Tibial nerve (tissue), 4 donors: Measurements from ENCODE around the gene TSPYL4. TPM values are rescaled to one million over a fixed set of nuclear protein-coding genes. Genes with fewer than 3 reads are reported as not detected.
"Not testable (repeated sequence)": the region's sequence is repeated elsewhere in the genome, so short reads cannot be mapped to it uniquely, and the experiment has no call there.

Source experiments
- DNase-seq, 2 donors: peaks; one replicate each; pipeline ENCODE4 v3.0.0-alpha.2; 2019; ENCODE audit warnings: low spot score in 2 of 2
- H3K27ac ChIP-seq, 4 donors: fragments of 200-600 bp; sonication (generic) in 3 of 4; one replicate each; pipeline ENCODE4 v1.5.1; 2017 to 2019; ENCODE audit warnings: mild to moderate bottlenecking in 1 of 4
- H3K27me3 ChIP-seq, 2 donors: fragments of 200-600 bp; sonication (generic) in 1 of 2; one replicate each; pipeline versions ENCODE4 v1.5.1 to v1.6.0; 2017 to 2019
- H3K36me3 ChIP-seq, 3 donors: fragments of 200-600 bp; sonication (generic); one replicate each; pipeline ENCODE4 v1.5.1; 2018 to 2019
- H3K4me1 ChIP-seq, 4 donors: fragments of 200-600 bp; sonication (generic) in 3 of 4; one replicate each; pipeline ENCODE4 v1.5.1; 2017 to 2019
- H3K4me3 ChIP-seq, 4 donors: fragments of 200-600 bp; sonication (generic) in 3 of 4; one replicate each; pipeline ENCODE4 v1.5.1; 2017 to 2019; ENCODE audit warnings: mild to moderate bottlenecking in 1 of 4, moderate library complexity in 1 of 4
- H3K9me3 ChIP-seq, 4 donors: fragments of 200-600 bp; sonication (generic) in 3 of 4; one replicate each; pipeline ENCODE4 v1.5.1; 2017 to 2019
- EP300 ChIP-seq, 2 donors: sonication (generic); formaldehyde crosslinking; IDR thresholded peaks; one replicate each; pipeline ENCODE4 v1.6.1; 2017; ENCODE audit warnings: antibody characterized with exemption in 2 of 2, mild to moderate bottlenecking in 1 of 2
- POLR2A ChIP-seq, 2 donors: fragments of 450-650 bp; IDR thresholded peaks; one replicate each; pipeline ENCODE4 v1.6.1; 2017; ENCODE audit warnings: antibody characterized with exemption in 2 of 2, mild to moderate bottlenecking in 2 of 2, moderate library complexity in 2 of 2
- WGBS, 2 donors: methylation state at CpG; one replicate each; pipeline ENCODE4 v1.1.5; 2018; 5-methylcytosine and 5-hydroxymethylcytosine counted together
- total RNA-seq, 4 donors: library from RNA; depleted of rRNA; stranded (reverse); fragments of >200 nt; gene quantifications; one replicate each; pipeline ENCODE4 v1.1.0, GENCODE V29; 2016
- TF ChIP-seq, protein P1 (sequence below), 5 experiments: fragments of 200-600 bp in 3 of 5; fragments of 450-650 bp in 2 of 5; sonication (generic) in 3 of 5; IDR thresholded peaks; one replicate each; pipeline ENCODE4 v1.5.1; 2016 to 2019; ENCODE audit warnings: antibody characterized with exemption in 5 of 5, mild to moderate bottlenecking in 3 of 5, moderate library complexity in 2 of 5

The TSPYL4 gene
- total RNA-seq, 4 donors from 2014 or later: 14.4 to 26.7 (median 20.9) TPM

- Histone ChIP-seq H3K36me3 (no peaks in the 10 kb centered on the region), H3K4me3 (no peak overlapping the region), H3K9me3 (no peaks in the 10 kb centered on the region), H3K4me1 (peaks cover 0 to 6% (median 0%) of the 10 kb centered on the region in 4 donors), H3K27ac (no peak overlapping the region), H3K27me3 (no peaks in the 10 kb centered on the region)
- WGBS, 2 donors: 83 to 86% methylated on average over 1 of the region's 1 CpG
- no peak for DNase-seq
- TF ChIP-seq, protein P1, sequence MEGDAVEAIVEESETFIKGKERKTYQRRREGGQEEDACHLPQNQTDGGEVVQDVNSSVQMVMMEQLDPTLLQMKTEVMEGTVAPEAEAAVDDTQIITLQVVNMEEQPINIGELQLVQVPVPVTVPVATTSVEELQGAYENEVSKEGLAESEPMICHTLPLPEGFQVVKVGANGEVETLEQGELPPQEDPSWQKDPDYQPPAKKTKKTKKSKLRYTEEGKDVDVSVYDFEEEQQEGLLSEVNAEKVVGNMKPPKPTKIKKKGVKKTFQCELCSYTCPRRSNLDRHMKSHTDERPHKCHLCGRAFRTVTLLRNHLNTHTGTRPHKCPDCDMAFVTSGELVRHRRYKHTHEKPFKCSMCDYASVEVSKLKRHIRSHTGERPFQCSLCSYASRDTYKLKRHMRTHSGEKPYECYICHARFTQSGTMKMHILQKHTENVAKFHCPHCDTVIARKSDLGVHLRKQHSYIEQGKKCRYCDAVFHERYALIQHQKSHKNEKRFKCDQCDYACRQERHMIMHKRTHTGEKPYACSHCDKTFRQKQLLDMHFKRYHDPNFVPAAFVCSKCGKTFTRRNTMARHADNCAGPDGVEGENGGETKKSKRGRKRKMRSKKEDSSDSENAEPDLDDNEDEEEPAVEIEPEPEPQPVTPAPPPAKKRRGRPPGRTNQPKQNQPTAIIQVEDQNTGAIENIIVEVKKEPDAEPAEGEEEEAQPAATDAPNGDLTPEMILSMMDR (IDR thresholded peaks at IDR 0.05): no peak
- TF ChIP-seq POLR2A (IDR thresholded peaks at IDR 0.05): no peak
- no peak for TF ChIP-seq EP300 (IDR thresholded peaks at IDR 0.05)
These were observed 33.0 kb upstream of the TSPYL4 start for GRCh38 chr6:116286773-116287358.

DNA sequence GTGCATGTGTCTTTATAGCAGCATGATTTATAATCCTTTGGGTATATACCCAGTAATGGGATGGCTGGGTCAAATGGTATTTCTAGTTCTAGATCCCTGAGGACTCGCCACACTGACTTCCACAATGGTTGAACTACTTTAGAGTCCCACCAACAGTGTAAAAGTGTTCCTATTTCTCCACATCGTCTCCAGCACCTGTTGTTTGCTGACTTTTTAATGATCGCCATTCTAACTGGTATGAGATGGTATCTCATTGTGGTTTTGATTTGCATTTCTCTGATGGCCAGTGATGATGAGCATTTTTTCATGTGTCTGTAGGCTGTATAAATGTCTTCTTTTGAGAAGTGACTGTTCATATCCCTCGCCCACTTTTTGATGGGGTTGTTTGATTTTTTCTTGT, 31.1 kb upstream of the TSPYL4 start:
- H3K4me3 ChIP-seq, H3K9me3 ChIP-seq, H3K27ac ChIP-seq, H3K36me3 ChIP-seq, H3K27me3 ChIP-seq, DNase-seq: not testable (repeated sequence)
- peaks cover 0 to 21% (median 2%) of the 10 kb centered on the region in 4 donors for H3K4me1 ChIP-seq
- WGBS, 2 donors: 95 to 100% methylated on average over 4 of the region's 4 CpGs

GRCh38 chr6:116283191-116283590, 29.3 kb upstream of the TSPYL4 start:
- no peak overlapping the region for H3K4me3 ChIP-seq
- 75 to 85% methylated on average over 1 of the region's 1 CpG for WGBS, 2 donors
- H3K36me3 ChIP-seq: peaks cover 0 to 2% (median 0%) of the 10 kb centered on the region in 3 donors
- H3K9me3 ChIP-seq: no peaks in the 10 kb centered on the region
- TF ChIP-seq POLR2A (IDR thresholded peaks at IDR 0.05) (no peak), EP300 (IDR thresholded peaks at IDR 0.05) (no peak)
- TF ChIP-seq, protein P1 (IDR thresholded peaks at IDR 0.05): no peak
- DNase-seq: no peak
- no peaks in the 10 kb centered on the region for H3K27me3 ChIP-seq
- no peak overlapping the region for H3K27ac ChIP-seq
- peaks cover 0 to 28% (median 7%) of the 10 kb centered on the region in 4 donors for H3K4me1 ChIP-seq

DNA sequence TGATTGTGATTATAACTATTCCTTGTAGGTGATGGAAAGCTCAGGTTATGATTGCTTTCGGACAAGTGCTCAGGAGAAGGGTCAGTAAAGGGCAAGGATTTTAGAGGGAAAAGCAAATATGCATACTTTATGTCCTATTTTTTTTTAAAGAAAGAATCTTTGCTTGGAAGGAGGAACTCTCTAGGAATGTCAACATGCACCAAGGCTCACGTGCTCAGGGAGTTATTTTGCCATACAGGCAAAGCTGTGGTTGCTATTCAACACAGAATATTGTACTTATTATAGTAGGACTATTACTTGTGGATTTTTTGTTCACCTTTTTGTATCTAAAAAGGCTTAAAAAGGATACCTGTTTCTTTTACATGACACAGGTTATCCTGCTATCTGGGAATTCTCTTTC, 28.8 kb upstream of the TSPYL4 start:
- Histone ChIP-seq H3K36me3 (peaks cover 0 to 7% (median 0%) of the 10 kb centered on the region in 3 donors), H3K27me3 (no peaks in the 10 kb centered on the region), H3K9me3 (no peaks in the 10 kb centered on the region), H3K4me3 (no peak overlapping the region), H3K27ac (no peak overlapping the region), H3K4me1 (peaks cover 0 to 28% (median 11%) of the 10 kb centered on the region in 4 donors)
- WGBS, 2 donors: 71 to 78% methylated on average over 2 of the region's 2 CpGs
- no peak for DNase-seq
- no peak for TF ChIP-seq POLR2A (IDR thresholded peaks at IDR 0.05)
- no peak for TF ChIP-seq EP300 (IDR thresholded peaks at IDR 0.05)
- TF ChIP-seq, protein P1 (IDR thresholded peaks at IDR 0.05): no peak

DNA sequence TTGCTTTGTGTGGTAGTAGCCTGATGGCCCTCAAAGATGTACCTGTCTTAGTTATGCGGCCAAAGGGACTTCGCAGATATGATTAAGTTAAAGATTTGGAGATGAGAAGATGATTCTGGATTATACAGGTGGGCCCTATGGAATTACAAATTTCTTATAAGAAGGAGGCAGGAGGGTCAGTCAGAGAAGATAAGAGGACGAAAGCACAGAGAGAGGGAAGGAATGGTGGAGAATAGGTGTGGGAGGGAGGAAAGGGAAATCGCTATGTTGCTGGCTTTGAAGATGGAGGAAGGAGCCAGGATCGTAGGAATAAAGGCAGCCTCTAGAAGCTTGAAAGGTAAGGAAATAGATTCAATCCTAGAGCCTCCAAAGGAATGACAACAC, 27.1 kb upstream of the TSPYL4 start:
- Histone ChIP-seq H3K9me3 (no peaks in the 10 kb centered on the region), H3K27me3 (no peaks in the 10 kb centered on the region), H3K27ac (no peak overlapping the region), H3K36me3 (peaks cover 0 to 8% (median 0%) of the 10 kb centered on the region in 3 donors), H3K4me3 (no peak overlapping the region), H3K4me1 (peaks cover 0 to 45% (median 28%) of the 10 kb centered on the region in 4 donors)
- TF ChIP-seq POLR2A (IDR thresholded peaks at IDR 0.05) (no peak), EP300 (IDR thresholded peaks at IDR 0.05) (no peak)
- TF ChIP-seq, protein P1 (IDR thresholded peaks at IDR 0.05): no peak
- WGBS, 2 donors: 88% methylated on average over 5 of the region's 5 CpGs
- no peak for DNase-seq
